ENCODE results near the gene TMEM91. TPM values are rescaled to one million over a fixed set of nuclear protein-coding genes. Genes with fewer than 3 reads are reported as not detected.
"Not testable (repeated sequence)": the region's sequence is repeated elsewhere in the genome, so short reads cannot be mapped to it uniquely, and the experiment has no call there.

TMEM91 gene
- total RNA-seq, 1 donor from 2014 or later = 9.4 TPM

DNA sequence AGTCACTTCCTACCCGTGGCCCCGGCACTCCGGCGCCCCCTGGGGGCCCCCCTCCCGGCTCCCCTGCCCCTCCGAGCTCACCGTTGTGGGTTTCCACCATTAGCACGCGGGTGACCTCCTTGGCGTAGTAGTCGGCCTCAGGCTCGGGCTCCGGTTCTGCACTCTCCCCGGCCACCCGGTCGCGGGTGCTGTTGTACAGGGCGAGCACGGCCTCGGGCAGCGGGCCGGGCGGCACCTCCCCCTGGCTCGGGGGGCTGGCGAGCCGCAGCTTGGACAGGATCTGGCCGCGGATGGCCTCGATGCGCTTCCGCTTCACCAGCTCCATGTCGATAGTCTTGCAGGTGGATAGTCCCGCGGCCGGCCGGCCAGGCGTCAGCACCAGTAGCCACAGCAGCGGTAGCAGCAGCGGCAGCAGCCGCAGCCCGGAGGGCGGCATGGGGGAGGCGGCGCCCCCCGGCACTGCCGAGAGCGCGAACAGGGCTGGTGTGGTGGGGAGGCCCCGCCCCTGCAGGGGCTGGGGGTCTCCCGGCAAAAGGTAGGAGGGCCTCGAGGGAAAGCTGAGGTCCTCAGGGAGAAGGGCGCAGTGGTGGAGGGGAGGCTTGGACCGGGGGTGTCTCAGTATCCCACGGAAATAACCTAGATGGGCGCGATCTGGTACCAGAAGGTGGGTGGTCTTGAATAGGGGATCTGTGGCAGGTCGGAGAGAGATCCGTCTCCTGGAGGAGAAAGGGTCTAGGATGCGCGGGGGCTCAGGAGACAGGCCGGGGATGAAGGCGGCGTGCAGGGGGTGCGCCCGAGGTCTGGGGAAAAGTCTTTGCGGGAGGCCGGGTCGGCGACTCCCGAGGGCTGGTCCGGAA lies 23.5 kb upstream of the TMEM91 start:
- DNase-seq (ENCODE audit: extremely low read depth, low read depth, low spot score) = no peak

GRCh38 chr19:41353466-41354342 lies 22.6 kb upstream of the TMEM91 start, which contains the start of gene TGFB1:
Gene TGFB1 (minus strand): TSS chr19:41353922. CDS start chr19:41353044, 878 bp downstream.
- no peak for DNase-seq (ENCODE audit: extremely low read depth, low read depth, low spot score)

- no peak for DNase-seq (ENCODE audit: extremely low read depth, low read depth, low spot score)
Observed at GRCh38 chr19:41354343-41354953, 21.9 kb upstream of the TMEM91 start.

DNA sequence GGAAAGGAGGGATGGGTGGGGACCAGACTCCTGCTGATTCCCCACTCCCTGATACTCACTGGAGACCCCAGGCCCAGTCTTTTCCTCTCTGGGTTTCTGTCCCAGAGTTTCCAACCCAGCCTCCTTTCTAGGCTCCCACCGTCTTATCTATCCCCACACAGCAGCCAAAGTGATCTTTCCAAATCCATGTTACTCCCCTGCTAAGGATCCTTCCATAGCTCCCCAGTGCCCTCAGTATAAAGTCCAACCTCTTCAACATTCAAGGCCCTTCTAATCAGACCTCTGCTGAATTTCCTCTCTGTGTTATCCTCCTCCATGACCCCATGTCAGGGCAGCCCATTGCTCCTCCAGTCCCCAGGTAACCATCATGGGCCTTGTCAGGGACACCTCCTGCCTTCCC lies 21.3 kb upstream of the TMEM91 start:
- no peak for DNase-seq (ENCODE audit: extremely low read depth, low read depth, low spot score)

GRCh38 chr19:41355802-41356201 lies 20.5 kb upstream of the TMEM91 start:
- DNase-seq (ENCODE audit: extremely low read depth, low read depth, low spot score) = no peak

DNA sequence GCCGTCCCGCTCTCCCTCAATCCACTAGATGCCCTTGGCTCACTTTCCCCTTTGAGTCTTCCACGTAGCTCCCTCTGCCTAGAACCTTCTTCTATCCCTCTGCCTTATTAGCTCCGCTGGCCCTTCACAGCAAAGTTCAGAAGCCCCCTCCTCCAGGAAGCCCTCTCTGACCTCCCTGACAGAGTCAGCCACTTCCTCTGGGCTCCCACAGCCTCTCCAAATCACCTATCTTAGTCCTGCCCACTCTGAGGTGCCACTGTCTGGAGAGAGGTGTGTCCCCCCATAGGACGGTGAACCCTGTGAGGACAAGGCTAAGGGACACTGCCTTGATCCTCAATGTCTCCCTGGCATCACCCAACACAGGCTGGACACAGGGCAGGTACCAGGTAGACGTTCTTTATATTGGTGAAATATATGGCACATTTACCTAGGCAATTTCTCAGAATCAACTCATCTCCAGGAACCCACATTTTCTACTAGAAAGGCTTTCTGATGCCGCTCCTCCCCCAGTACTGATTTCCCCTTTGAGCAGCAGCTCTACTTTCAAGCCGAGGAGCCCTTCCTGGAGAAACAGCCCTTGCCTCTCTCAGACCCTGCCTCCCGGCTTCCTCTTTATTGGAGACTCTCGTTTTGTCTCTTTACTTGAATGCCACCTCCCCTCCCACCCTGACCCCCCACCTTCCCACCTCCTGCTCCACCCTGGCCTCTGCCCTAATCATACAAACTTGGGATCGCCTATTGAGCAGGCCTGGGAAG lies 19.2 kb upstream of the TMEM91 start:
- no peak for DNase-seq (ENCODE audit: extremely low read depth, low read depth, low spot score)

DNA sequence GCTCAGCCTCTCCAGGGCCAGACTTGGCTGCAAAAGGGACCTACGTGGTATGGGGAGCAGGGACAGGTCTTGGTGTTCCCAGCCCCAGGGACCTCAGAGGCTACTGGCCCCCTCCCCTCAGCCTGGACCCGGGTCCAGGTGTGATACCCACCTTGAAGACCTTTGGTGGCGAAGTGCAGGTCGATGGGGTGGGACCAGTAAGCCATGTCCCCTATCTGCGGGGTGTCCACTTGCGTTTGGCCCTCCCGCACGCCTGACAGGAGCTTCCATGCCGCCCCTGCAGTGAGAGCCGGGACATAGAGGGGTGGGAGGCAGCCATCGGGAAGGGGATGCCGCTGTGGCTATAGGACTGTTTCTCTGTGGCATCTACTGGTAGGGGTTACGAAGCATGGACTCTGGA lies 18.6 kb upstream of the TMEM91 start:
- no peak for DNase-seq (ENCODE audit: extremely low read depth, low read depth, low spot score)

- no peak for DNase-seq (ENCODE audit: extremely low read depth, low read depth, low spot score)
Observed at GRCh38 chr19:41359741-41360140, 16.6 kb upstream of the TMEM91 start.

- DNase-seq (ENCODE audit: extremely low read depth, low read depth, low spot score) = no peak
Observed at GRCh38 chr19:41362143-41362847, 14.0 kb upstream of the TMEM91 start.

GRCh38 chr19:41363371-41363752 lies 13.0 kb upstream of the TMEM91 start:
- no peak for DNase-seq (ENCODE audit: extremely low read depth, low read depth, low spot score)

DNA sequence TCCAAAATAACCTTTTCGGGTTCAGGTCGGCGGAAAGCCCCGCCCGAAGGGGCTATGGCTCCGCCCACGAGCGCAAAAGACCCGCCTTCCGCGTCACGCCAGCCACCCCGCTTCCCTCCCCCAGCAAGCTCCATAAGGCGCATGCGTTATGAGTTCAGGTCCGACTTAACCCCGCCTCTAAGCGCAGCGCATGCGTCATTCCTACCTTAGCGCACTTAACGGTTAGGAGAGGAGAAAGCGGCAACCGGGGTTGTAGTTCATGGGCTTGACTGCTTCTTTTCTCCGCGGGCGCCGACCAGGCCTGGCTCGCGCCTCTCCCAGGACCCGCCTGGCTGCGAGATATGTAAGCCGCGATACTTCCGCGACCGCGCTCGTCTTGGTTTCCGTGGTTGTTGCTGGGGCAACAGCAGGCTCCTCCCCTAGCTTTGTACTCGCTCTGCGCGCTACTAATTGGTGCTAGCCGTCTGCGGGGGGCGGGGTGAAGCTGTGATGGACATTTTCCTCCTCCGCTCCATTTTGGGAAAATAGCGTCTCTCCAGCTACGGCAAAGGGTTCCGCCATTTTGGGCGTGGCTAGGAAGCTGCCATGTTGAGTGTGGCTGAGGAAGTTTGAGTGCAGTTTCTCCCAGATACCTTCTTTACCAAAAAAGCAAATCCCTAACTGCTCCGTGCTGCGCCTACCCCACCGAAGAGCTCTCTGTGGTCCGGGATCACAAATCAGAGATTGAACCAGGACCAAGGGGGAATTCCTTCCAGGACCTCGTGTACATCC lies 12.4 kb upstream of the TMEM91 start, which contains the start of gene B9D2:
B9D2 (minus strand) TSS at position 397 of the 771 bp plus-strand sequence. CDS start 630 bp downstream, outside the sequence.
- DNase-seq (ENCODE audit: extremely low read depth, low read depth, low spot score) = peak; percentile 93

DNA sequence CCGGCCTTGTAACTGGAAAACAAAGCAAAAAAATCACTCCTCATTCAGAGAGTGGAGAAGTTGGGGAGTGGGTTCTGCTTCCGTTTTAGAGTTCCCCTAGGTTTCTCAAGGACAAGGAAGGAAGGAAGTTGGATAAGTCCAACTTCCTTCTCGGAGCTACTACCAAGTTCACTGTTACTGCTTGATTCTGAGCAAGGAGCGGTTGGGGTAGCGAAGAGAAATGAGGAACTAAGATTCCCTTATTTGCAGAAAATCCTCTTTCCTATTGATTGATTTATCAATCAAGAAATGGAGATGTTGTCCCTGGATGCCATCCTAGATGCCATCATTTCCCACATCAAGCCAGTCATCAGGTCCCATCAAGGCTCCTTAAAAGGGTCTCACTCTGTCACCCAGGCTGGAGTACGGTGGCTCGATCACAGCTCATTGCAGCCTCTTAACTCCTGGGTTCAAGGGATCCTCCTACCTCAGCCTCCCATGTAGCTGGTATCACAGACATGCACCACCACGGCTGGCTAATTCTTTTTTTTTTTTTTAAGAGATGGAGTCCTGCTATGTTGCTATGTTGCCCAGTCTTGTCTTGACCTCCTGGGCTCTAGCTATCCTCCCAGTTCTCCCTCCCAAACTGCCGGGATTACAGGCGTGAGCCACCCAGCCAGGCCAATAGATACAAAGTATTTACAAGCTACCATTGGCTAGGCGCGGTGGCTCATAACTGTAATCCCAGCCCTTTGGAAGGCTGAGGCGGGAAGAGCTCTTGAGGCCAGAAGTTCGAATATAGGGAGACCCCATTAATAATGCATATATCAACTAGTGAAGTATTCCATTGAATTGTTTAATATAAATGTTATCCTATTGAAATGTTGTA lies 11.6 kb upstream of the TMEM91 start:
- DNase-seq (ENCODE audit: extremely low read depth, low read depth, low spot score) = no peak

DNA sequence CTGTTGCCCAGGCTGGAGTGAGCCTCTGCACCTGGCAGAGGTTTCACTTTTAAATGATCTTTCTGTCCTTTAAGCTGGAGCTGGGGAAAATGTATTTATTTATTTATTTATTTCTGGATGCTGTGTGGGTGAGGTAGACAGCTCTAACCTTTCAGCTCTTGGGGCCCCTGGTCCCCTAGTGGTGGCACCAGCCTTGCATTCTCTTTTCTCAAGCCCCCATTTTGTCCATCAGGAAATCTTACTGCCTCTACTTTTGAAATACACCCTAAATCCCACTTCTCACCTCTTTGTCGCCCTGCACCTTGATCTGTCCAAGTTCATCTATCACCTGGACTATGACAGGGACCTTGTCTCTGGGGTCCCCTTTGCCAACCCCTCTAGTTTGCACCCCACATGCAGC lies 10.2 kb upstream of the TMEM91 start:
- DNase-seq (ENCODE audit: extremely low read depth, low read depth, low spot score) = no peak

DNA sequence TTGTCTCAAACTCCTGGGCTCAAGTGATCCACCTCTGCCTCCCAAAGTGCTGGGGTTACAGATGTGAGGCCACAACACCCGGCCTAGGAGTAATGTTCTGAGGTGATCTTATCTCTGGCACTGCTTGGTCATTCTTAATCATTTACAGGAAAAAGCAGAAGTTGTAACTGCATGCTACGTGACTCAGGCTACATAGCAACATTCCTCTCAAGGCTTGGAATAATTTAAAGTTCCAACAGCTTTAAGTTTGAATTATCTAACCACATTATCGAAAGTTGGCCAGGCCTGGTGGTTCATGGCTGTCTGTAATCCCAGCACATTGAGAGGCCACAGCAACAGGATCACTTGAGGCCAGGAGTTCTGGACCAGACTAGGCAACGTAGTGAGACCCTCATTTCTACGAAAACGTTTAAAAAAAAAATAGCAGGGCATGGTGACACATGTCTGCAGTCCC lies 8.5 kb upstream of the TMEM91 start:
- peak; percentile 69 for DNase-seq (ENCODE audit: extremely low read depth, low read depth, low spot score)

GRCh38 chr19:41369769-41370168 lies 6.6 kb upstream of the TMEM91 start:
- no peak for DNase-seq (ENCODE audit: extremely low read depth, low read depth, low spot score)

DNA sequence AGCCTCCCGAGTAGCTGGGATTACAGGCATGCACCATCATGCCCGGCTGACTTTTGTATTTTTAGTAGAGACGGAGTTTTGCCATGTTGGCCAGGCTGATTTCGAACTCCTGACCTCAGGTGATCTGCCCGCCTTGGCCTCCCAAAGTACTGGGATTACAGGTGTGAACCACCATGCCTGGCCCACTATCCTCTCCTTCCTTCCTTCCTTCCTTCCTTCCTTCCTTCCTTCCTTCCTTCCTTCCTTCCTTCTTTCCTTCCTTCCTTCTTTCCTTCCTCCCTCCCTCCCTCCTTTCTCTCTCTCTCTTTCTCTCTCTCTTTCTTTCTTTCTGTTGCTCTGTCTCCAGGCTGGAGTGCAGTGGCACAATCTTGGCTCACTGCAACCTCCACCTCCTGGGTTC lies 5.2 kb upstream of the TMEM91 start:
- DNase-seq (ENCODE audit: extremely low read depth, low read depth, low spot score) = not testable (repeated sequence)

DNA sequence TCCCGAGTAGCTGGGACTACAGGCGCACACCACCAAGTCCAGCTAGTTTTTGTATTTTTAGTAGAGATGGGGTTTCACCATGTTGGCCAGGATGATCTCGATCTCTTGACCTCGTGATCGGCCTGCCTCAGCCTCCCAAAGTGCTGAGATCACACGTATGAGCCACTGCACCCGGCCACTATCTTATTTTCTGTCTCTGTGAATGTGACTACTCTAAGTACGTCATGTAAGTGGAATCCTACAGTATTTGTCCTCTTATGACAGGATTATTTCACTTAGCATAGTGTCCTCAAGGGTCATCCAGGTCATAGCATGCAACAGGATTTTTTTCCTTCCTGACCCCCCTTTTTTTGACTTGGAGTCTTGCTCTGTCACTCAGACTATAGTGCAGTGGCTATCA lies 4.8 kb upstream of the TMEM91 start:
- DNase-seq (ENCODE audit: extremely low read depth, low read depth, low spot score) = no peak

- DNase-seq (ENCODE audit: extremely low read depth, low read depth, low spot score) = no peak
Observed at GRCh38 chr19:41372501-41372900, 3.8 kb upstream of the TMEM91 start.

Data from glomerular endothelial cell (primary cell).